Cardiac septum (tissue), 1 donor: ENCODE data around the gene NDUFAF2. TPM values are rescaled to one million over a fixed set of nuclear protein-coding genes. Genes with fewer than 3 reads are reported as not detected.
A peak's percentile ranks its signal among the peaks of the same experiment; 100 is the strongest.

Source experiments
- DNase-seq: peaks from one replicate; pipeline ENCODE4 v3.0.0-alpha.2; 2020; ENCODE audit warnings: low spot score
- intact Hi-C: fragments of 100-400 bp; cut with DNase I; formaldehyde crosslinking; loops from one replicate; pipeline ENCODE4 v1.14.0; 2022
- long read RNA-seq: library from polyadenylated mRNA; unstranded; transcript quantifications from one replicate; pipeline ENCODE4 v2.0.0, GENCODE V29; 2021
- total RNA-seq: library from RNA; stranded (reverse); fragmentation: NEBNext Ultra II Directional; extraction: Animal tissue kit (Norgen Biotek cat#: 25700); gene quantifications from one replicate; pipeline ENCODE4 v1.2.1, GENCODE V29; 2021
- donor health status: DM: no; HTN: no; CAD: no.

NDUFAF2 gene, protein sequence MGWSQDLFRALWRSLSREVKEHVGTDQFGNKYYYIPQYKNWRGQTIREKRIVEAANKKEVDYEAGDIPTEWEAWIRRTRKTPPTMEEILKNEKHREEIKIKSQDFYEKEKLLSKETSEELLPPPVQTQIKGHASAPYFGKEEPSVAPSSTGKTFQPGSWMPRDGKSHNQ
- total RNA-seq = 27.1 TPM
- long read RNA-seq, transcript NDUFAF2-201 (4 exons, 719 nt) = major isoform, 26 of 31 reads
- long read RNA-seq, partial matches to known transcripts = 0 of 31 reads
- long read RNA-seq, other reads (novel, unspliced or antisense) = 4 of 31 reads

DNA sequence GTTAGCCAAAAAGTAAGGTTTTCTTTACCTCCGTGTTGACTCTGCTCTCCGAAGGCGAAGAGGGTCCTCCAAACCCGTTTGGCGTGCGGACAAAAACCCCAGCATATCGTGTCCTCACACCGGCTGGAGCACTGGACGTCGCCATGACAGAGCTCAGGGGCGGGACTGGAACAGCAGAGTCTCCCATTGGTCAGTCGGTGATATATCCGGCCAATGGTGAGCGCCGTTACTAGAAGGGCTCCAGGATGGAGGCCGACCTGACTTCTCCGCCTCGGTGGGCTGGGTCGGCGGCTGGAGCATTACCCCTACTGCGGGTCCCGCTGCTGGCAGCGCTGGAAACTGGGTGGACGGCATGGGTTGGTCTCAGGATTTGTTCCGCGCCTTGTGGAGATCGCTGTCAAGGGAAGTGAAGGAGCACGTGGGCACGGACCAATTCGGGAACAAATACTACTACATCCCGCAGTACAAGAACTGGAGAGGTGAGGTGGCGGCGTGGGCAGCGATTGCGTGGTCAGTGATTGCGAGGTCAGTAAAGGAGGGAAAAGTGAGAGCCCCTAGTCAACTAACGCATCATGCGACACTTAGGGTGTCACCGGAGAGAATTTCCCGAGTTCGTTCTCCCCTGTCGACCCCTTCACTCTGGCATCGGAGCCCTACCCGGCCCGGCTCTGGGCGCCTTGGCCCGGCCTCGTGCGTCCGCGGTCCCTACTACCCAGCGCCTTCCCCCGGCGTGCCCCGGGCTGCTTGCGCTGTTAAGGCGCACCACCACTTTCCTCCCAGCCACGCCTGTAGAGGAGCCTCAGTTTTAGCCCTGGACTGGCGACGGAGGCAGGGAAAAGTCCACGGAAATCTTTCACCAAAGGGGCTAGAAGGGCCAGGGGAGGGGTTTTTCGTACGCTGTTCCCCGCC is at the start of gene NDUFAF2, which contains the start of gene ERCC8:
TSS of gene NDUFAF2 (plus strand) at position 302 of the 909 bp plus-strand sequence. CDS start at position 353, 51 bp downstream.
TSS of gene ERCC8 (minus strand) at position 167 of the 909 bp plus-strand sequence. CDS start at position 105, 62 bp downstream.
- intact Hi-C loops = loop anchor here (5.0 to 10.0 kb wide), 2 partner anchors 240 to 387 kb away; partner anchors contain the start of genes DEPDC1B and ZSWIM6
- peak; percentile 97 for DNase-seq

DNA sequence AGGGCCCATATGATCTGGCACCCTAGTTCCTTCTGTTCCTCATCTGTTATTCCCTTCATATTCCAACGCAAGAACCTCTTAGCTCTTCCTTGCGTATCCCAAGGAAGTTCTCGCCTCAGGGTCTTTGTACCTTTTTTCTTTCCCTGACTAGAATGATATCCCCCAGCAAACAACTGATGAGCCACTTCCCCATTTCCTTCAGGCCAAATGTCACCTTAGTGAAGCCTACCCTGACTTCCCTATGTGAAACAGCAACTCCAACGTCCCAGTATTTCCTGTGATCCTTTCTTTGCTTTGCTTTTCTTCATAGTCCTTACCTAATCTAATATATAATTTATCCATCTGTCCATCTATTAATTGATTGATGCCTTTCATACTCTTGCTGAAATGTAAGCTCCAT is 48.0 kb upstream of the NDUFAF2 start:
- intact Hi-C loops = no loop called here
- no peak for DNase-seq

DNA sequence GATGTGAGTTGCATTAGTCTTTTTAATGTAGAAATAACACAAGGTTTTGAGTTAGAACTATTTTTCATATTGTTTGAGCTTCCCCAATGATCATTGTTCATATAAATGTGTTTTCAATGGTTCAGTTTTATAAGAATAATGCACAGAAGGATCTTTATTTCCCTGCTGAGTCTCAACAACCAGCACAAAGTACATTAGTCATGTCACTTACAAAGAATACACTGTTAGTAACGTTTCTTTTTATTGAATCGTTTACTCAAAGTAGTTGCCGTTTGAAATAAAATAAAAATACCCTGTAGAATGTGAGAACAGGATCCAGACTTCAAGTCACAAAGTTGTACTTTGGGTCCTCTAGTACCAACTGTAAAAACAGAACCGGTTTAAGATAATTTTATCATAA is 41.6 kb upstream of the NDUFAF2 start:
- intact Hi-C loops = no loop called here

DNA sequence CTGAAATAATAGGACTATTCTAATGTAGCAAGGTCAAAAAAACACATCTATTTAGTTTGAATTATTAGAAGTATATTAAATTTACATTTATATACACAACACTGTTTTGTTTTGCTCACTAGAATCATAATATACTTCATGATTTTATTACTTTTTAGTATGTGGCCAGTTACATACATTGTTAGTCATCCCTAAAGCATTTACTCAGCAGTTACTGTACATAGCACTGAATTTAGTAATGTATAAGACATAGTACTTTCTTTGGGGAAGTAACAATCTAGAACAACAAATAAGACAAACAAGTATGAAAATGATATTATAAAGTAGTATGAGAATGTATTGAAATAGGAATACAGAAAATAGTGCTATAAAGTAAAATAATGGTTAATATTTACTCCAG is 28.4 kb upstream of the NDUFAF2 start:
- intact Hi-C loops = no loop called here
- no peak for DNase-seq

More for the DNA sequence above, 41.6 kb upstream of the NDUFAF2 start:
- no peak for DNase-seq

DNA sequence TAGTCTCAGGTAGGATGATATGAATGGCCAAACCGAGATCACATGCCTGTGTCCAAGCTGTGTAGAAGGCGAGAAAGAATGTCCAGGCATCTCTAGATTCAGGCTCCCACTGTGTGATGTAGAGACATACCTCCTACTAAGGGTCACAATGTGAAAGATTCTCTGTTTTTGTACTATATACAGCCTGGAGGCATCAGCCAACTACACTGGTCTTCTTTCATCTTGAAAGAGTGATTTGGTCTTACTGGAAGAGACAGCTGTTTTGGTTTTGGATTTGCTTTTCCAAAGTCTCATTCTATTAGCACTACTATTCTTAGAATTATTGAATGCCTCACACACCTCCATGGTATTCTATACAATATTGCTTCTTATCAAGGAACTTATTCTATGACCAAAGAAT is 26.5 kb upstream of the NDUFAF2 start:
- no peak for DNase-seq
- intact Hi-C loops = no loop called here

DNA sequence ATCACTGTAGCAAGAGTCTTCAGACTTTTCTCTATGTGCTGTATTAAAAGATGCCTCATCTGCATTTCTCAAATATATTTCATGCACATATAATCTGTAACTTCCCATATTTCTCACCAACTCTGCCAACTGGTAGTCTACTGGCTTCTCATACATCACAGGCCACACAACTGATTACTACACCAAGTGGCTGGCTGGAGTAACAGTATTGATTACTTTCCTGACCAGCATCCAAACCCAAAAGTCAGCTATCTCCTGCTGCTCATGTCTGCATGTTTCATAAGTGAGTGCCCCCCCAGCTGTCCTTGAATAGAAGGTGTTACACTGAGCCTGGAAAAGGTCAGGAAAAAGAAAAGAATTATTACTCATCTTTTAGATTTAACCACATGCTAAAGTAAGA is 17.6 kb upstream of the NDUFAF2 start:
- DNase-seq = no peak
- intact Hi-C loops = no loop called here

DNA sequence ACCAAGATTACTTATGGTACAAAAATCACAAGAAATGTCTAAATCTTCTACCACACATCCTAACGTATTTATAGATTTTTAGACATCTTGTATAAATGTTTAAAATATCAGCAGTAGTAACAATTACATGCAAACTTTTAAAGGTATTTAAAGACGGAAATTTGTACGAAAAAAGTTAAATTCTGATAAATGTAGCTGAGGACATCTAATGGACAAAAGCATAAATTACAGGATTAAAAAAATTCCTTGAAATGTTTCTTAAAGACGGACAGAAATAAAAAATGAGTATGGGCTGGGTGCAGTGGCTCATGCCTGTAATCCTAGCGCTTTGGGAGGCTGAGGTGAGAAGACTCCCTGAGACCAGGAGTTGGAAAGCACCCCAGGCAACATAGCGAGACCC is 16.0 kb upstream of the NDUFAF2 start:
- intact Hi-C loops = no loop called here
- no peak for DNase-seq

DNA sequence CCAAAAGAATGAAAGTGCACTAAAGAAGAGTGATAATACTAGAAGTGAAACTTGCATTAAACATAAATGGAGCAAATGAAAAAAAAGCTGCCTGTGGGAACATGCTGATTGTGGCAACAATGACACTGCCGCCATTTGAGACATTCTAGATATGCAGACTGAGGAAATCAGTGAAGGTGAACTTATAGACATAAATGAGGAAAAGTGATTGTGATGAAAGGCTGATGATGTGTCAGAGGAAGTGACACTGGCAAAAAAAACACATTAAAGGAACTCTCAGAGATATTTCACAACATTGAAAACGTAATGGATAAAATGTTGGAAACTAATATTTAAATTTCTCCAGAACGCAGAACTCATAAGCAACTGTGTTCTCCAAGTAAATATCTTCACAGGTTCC is 1.4 kb upstream of the NDUFAF2 start:
- intact Hi-C loops = loop anchor here (10.0 kb wide), 1 partner anchor 239 kb away; the partner anchor contains the start of gene DEPDC1B
- DNase-seq = no peak

DNA sequence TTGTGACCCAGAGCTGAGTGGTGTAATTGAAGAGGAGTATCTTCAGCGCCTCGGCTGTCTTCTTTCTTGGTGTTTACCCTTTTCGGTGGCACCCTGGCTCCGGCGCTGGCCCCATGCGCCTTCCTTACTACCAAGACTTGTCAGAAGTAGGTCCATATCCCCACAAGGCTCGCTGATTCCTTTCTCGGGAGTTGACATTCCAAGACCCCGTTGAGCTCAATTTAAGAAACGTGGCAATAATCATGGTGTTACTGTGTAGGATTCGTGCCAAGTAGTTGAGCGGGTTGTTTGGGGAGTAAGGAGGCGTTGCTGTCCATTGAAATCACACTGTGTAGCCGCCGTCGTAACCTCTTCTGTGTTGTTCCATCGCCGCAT is 795 bp downstream of the NDUFAF2 start:
- intact Hi-C loops = loop anchor here (5.0 to 10.0 kb wide), 2 partner anchors 241 to 387 kb away; partner anchors contain the start of genes DEPDC1B and ZSWIM6
- DNase-seq = no peak

DNA sequence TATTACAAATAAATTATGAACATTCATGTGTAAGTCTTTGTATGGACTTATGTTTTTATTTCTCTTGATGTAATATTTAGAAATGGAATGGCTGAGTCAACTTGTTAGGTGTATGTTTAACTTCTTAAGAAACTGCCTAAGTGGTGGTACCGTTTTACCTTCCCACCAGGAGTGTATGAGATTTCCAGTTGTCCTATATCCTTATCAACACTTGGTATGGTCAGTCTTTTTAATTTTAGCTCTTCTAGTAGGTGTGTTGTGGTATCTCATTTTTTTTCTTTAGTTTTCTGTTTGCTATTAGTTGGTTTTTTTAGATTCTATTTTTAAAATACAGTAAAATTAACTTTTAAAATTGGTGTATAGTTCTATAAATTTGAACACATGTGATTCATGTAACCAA is 3.7 kb downstream of the NDUFAF2 start:
- intact Hi-C loops = loop anchor here (5.0 to 10.0 kb wide), 2 partner anchors 244 to 384 kb away; partner anchors contain the start of genes DEPDC1B and ZSWIM6
- no peak for DNase-seq

DNA sequence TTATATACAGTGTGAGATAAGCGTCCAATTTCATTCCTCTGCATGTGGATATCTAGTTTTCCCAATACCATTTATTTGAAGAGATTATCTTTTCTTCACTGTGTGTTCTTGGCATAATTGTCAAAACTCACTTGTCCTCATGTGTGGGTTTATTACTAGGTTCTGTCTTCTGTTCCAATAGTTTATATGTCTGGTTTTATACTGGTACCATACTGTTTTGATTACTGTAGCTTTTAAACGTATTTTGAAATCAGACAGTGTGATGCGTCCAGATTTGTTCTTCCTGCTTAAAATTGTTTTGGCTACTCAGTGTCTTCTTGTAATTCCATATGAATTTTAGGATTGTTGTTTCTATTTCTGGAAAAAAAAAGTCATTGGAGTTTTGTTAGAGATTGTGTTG is 10.2 kb downstream of the NDUFAF2 start:
- intact Hi-C loops = loop anchor here (10.0 kb wide), 3 partner anchors 210 to 980 kb away; partner anchors contain the start of gene SMIM15
- DNase-seq = no peak

DNA sequence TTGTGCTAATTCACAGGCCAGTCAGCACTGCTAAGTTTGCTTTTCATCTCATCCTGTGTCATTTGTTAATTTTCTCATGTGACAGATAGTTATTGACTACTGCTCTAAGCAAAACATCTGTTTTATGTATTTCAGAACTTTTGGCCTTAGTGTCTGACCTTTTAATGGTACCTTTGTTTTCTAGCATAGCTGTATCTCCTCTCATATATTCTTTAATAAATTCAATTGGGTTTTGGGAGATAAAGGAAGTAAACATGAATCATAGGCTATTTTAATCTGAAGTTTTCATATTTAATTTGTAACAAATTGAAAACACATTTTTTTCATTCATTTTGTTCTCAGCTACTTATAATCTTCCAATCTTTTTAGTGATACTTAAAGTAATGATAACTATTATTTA is 13.1 kb downstream of the NDUFAF2 start:
- intact Hi-C loops = loop anchor here (10.0 kb wide), 3 partner anchors 207 to 977 kb away; partner anchors contain the start of gene SMIM15
- DNase-seq = no peak

DNA sequence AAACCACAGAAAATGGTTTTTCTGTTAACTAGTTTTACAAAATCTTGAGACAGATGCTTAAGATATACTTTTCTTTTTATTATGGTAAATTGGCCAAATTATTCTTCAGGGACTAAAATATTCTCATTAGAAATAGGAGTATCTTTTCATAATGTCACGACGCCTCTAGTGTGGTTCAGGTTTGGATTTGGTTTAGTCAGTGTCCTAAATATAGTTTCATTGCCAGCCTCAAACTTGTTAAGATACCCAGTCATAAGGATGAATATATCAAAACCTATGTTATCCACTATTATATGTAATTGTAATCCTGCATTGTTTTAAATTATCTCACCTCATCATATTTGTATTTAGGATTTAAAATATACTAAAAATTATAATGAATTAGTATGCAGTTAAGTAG is 13.7 kb downstream of the NDUFAF2 start:
- intact Hi-C loops = loop anchor here (10.0 kb wide), 3 partner anchors 206 to 976 kb away; partner anchors contain the start of gene SMIM15
- no peak for DNase-seq

DNA sequence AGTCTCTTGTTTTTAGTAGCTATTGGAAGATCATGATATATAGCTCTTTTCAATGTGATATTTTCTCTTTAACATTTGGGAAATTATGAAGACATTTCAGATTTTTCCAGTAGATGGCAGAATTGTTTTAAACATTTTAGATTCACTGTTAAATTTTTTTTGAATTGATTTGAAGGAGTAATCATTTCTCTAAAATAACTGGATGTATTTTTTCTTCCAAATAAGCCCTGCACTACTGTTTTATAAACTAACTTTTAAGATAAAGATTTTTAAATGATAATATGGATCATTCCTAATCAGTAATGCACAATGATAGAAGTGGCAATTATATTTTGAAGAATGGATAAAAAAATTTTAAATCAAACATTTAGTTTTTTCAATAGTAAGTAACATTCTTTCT is 14.2 kb downstream of the NDUFAF2 start:
- DNase-seq = no peak
- intact Hi-C loops = loop anchor here (10.0 kb wide), 3 partner anchors 206 to 976 kb away; partner anchors contain the start of gene SMIM15

DNA sequence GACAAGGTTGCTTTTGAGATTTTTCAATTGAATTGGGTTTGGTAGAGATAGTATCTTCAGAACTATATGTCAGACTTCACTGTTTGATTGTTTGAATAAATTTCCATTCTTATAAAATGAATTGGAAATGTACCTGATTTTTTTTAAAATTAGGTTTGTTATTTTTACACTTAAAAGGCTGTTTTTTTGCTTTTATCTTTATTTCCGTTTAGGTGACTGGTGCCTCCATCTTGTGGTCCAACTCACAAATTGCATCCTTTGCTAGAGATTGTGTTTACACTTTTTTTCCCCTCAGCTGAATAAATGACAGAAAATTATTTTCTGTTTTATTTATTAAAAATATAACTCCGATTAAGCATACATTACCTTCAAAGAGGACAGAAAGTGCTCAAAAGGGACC is 15.6 kb downstream of the NDUFAF2 start:
- DNase-seq = no peak
- intact Hi-C loops = no loop called here

DNA sequence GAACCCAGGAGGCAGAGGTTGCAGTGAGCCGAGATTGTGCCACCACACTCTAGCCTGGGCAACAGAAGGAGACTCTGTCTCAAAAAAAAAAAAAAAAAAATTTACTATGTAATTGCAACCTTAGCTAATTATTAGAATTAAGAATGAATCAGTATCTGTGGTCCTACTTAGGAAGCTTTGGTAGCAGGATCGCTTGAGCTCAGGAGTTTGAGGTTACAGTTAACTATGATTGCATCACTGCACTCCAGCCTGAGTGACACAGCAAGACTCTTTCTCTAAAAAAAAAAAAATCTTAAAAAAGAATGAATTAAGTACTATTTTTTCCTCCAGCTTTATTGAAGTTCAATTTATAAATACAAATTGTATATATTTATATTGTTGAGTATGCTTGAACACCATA is 16.7 kb downstream of the NDUFAF2 start:
- intact Hi-C loops = no loop called here
- no peak for DNase-seq

DNA sequence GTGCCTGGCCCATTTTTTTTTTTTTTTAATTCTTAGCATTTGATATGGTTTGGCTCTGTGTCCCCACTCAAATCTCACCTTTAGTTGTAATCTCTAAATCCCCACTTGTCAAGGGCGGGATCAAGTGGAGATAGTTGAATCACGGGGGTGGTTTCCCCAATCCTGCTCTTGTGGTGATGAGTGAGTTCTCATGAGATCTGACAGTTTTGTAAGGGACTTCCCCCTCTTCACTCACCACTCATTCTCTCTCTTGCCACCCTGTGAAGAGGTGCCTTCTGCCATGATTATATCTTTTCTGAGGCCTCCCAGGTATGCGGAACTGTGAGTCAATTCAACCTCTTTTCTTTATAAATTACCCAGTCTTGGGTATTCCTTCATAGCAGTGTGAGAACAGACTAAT is 27.2 kb downstream of the NDUFAF2 start:
- intact Hi-C loops = no loop called here

DNA sequence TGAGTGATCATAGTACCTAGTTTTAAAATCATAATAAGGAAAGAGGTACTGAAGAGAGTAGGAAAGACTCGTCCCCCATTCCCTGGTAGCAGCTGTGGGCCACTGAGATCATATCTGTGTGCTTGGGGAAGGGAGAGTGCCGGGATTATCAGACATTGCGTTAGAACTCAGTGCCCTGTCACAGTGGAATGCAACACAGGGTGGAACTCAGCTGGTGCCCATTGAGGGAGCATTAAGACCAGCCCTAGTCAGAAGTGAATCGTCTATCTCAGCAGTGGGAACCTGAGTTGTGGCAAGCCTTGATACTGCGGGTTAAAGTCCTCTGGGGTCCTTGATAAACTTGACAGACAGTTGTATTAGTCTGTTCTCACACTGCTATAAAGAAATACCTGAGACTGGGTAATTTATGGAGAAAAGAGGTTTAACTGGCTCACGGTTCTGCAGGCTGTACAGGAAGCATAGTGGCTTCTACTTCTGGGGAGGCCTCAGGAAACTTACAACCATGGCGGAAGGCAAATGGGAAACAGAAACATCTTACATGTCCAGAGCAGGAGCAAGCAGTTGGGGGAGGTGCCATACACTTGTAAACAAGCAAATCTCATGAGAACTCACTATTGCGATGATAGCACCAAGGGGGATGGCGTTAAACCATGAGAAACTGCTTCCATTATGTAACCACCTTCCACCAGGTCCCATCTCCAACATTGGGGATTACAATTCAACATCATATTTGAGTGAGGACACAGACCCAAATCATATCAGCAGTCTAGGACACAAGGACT is 33.1 kb downstream of the NDUFAF2 start:
- intact Hi-C loops = no loop called here
- no peak for DNase-seq

More for the DNA sequence above, 27.2 kb downstream of the NDUFAF2 start:
- no peak for DNase-seq

DNA sequence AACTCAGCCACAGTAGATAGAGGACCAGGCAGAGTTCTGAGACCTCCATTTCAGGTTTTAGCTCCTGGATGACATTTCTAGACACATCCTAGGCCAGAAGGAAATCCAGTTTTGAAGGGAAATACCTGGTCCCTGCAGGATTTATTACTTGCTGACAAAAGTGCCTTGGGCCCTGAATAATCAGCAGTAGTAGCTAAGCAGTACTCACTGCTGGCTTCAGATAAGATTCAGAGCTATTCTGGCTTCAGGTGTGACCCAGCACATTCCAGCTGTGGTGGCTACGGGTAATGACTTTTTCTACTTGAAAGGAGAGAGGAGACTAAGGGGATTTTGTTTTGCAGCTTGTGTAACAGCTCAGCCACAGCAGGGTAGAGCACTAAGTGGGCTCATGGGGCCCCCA is 34.0 kb downstream of the NDUFAF2 start:
- intact Hi-C loops = no loop called here
- DNase-seq = no peak
